ENCODE data around the gene RHOD.
A peak's percentile ranks its signal among the peaks of the same experiment; 100 is the strongest.

Gene RHOD

GRCh38 chr11:67099831-67100324, 43.2 kb downstream of the RHOD start:
- H2BK12ac ChIP-seq (ENCODE audit: low read length) = no peak overlapping the region
- H3K14ac ChIP-seq (ENCODE audit: low read length) = no peak overlapping the region
- no peak overlapping the region for H3K4ac ChIP-seq (ENCODE audit: low read length)
- H2AK5ac ChIP-seq (ENCODE audit: low read depth, low read length) = peak overlapping the region; percentile 46
- no peak overlapping the region for H3K4me2 ChIP-seq (ENCODE audit: insufficient read depth, low read length, poor library complexity, severe bottlenecking)
- H3K4me1 ChIP-seq (ENCODE audit: control insufficient read depth in 2 of 2, insufficient read depth in 1 of 2, low read depth in 1 of 2, low read length in 2 of 2) = peaks cover 0 to 3% of the 10 kb centered on the region in 2 donors
- H3K27ac ChIP-seq (replicated peaks; ENCODE audit: low read length) = no peak overlapping the region
- no peak overlapping the region for H4K91ac ChIP-seq (ENCODE audit: low read depth, low read length, poor library complexity)
- no peak for DNase-seq (ENCODE audit: low spot score)
- no peak overlapping the region for H2BK5ac ChIP-seq (ENCODE audit: low read length)
- no peak overlapping the region for H3K23ac ChIP-seq (ENCODE audit: low read depth, low read length, poor library complexity)
- H3K4me3 ChIP-seq (ENCODE audit: low read length in 2 of 2) = peak overlapping the region in 1 of 2 donors; percentile 47
- H2BK15ac ChIP-seq (ENCODE audit: low read length) = no peak overlapping the region
- H2BK120ac ChIP-seq (ENCODE audit: low read depth, low read length) = no peak overlapping the region
- H4K8ac ChIP-seq (ENCODE audit: low read depth, low read length) = no peak overlapping the region
- H3K9ac ChIP-seq (ENCODE audit: low read depth, low read length, poor library complexity) = peak overlapping the region; percentile 30
- no peaks in the 10 kb centered on the region for H3K79me1 ChIP-seq (ENCODE audit: low read depth, low read length)
- H3K9me3 ChIP-seq (replicated peaks in 1 of 2; ENCODE audit: control insufficient read depth in 2 of 2, insufficient read depth in 1 of 2, low read depth in 1 of 2, low read length in 2 of 2) = peaks cover 0 to 3% of the 10 kb centered on the region in 2 donors
- H3K36me3 ChIP-seq (replicated peaks in 1 of 2; ENCODE audit: control insufficient read depth in 2 of 2, insufficient read depth in 2 of 2, low read length in 2 of 2) = peaks cover 0 to 2% of the 10 kb centered on the region in 2 donors
- peaks cover 0 to 3% (median 0%) of the 10 kb centered on the region in 3 experiments for H3K27me3 ChIP-seq (ENCODE audit: control insufficient read depth in 3 of 3, insufficient read depth in 3 of 3, low read depth in 1 of 3, low read length in 3 of 3)
- H2AFZ ChIP-seq (ENCODE audit: low read length) = peak overlapping the region; percentile 71
- WGBS, 2 donors (ENCODE audit: extremely low coverage in 2 of 2, insufficient read length in 2 of 2, insufficient replicate concordance in 1 of 2) = no CpG with 5 or more reads among the region's 6 CpGs
- peak overlapping the region; percentile 17 for H3K18ac ChIP-seq (ENCODE audit: low read length)

- Histone ChIP-seq H3K27ac (replicated peaks; ENCODE audit: low read length) (no peak overlapping the region), H3K14ac (ENCODE audit: low read length) (no peak overlapping the region), H3K23ac (ENCODE audit: low read depth, low read length, poor library complexity) (no peak overlapping the region), H2AFZ (ENCODE audit: low read length) (no peak overlapping the region), H3K79me1 (ENCODE audit: low read depth, low read length) (no peaks in the 10 kb centered on the region), H2BK12ac (ENCODE audit: low read length) (no peak overlapping the region), H2AK5ac (ENCODE audit: low read depth, low read length) (no peak overlapping the region), H3K4me1 (ENCODE audit: control insufficient read depth in 2 of 2, insufficient read depth in 1 of 2, low read depth in 1 of 2, low read length in 2 of 2) (no peaks in the 10 kb centered on the region), H3K4me2 (ENCODE audit: insufficient read depth, low read length, poor library complexity, severe bottlenecking) (no peak overlapping the region), H3K9me3 (replicated peaks in 1 of 2; ENCODE audit: control insufficient read depth in 2 of 2, insufficient read depth in 1 of 2, low read depth in 1 of 2, low read length in 2 of 2) (no peaks in the 10 kb centered on the region), H2BK5ac (ENCODE audit: low read length) (no peak overlapping the region), H4K91ac (ENCODE audit: low read depth, low read length, poor library complexity) (no peak overlapping the region), H3K18ac (ENCODE audit: low read length) (no peak overlapping the region), H4K8ac (ENCODE audit: low read depth, low read length) (no peak overlapping the region), H3K9ac (ENCODE audit: low read depth, low read length, poor library complexity) (no peak overlapping the region), H3K4ac (ENCODE audit: low read length) (no peak overlapping the region), H2BK120ac (ENCODE audit: low read depth, low read length) (no peak overlapping the region), H3K27me3 (ENCODE audit: control insufficient read depth in 3 of 3, insufficient read depth in 3 of 3, low read depth in 1 of 3, low read length in 3 of 3) (peaks cover 0 to 3% (median 0%) of the 10 kb centered on the region in 3 experiments), H3K36me3 (replicated peaks in 1 of 2; ENCODE audit: control insufficient read depth in 2 of 2, insufficient read depth in 2 of 2, low read length in 2 of 2) (no peaks in the 10 kb centered on the region), H3K4me3 (ENCODE audit: low read length in 2 of 2) (no peak overlapping the region), H2BK15ac (ENCODE audit: low read length) (no peak overlapping the region)
- WGBS, 2 donors (ENCODE audit: extremely low coverage in 2 of 2, insufficient read length in 2 of 2, insufficient replicate concordance in 1 of 2) = no CpG with 5 or more reads among the region's 8 CpGs
- DNase-seq (ENCODE audit: low spot score) = no peak
Observed at GRCh38 chr11:67102664-67103063, 46.0 kb downstream of the RHOD start.

GRCh38 chr11:67105964-67106363, 49.3 kb downstream of the RHOD start:
- H2BK5ac ChIP-seq (ENCODE audit: low read length) = no peak overlapping the region
- no peaks in the 10 kb centered on the region for H3K36me3 ChIP-seq (replicated peaks in 1 of 2; ENCODE audit: control insufficient read depth in 2 of 2, insufficient read depth in 2 of 2, low read length in 2 of 2)
- H4K8ac ChIP-seq (ENCODE audit: low read depth, low read length) = no peak overlapping the region
- no peak overlapping the region for H3K23ac ChIP-seq (ENCODE audit: low read depth, low read length, poor library complexity)
- H2BK15ac ChIP-seq (ENCODE audit: low read length) = no peak overlapping the region
- no peaks in the 10 kb centered on the region for H3K4me1 ChIP-seq (ENCODE audit: control insufficient read depth in 2 of 2, insufficient read depth in 1 of 2, low read depth in 1 of 2, low read length in 2 of 2)
- no peak overlapping the region for H2AK5ac ChIP-seq (ENCODE audit: low read depth, low read length)
- H3K9ac ChIP-seq (ENCODE audit: low read depth, low read length, poor library complexity) = no peak overlapping the region
- H3K4me3 ChIP-seq (ENCODE audit: low read length in 2 of 2) = no peak overlapping the region
- no peak overlapping the region for H3K18ac ChIP-seq (ENCODE audit: low read length)
- H3K4ac ChIP-seq (ENCODE audit: low read length) = no peak overlapping the region
- no peak overlapping the region for H3K27ac ChIP-seq (replicated peaks; ENCODE audit: low read length)
- no peak overlapping the region for H3K14ac ChIP-seq (ENCODE audit: low read length)
- H2BK120ac ChIP-seq (ENCODE audit: low read depth, low read length) = no peak overlapping the region
- H4K91ac ChIP-seq (ENCODE audit: low read depth, low read length, poor library complexity) = no peak overlapping the region
- no peak for DNase-seq (ENCODE audit: low spot score)
- no peaks in the 10 kb centered on the region for H3K79me1 ChIP-seq (ENCODE audit: low read depth, low read length)
- no peak overlapping the region for H2AFZ ChIP-seq (ENCODE audit: low read length)
- H3K9me3 ChIP-seq (replicated peaks in 1 of 2; ENCODE audit: control insufficient read depth in 2 of 2, insufficient read depth in 1 of 2, low read depth in 1 of 2, low read length in 2 of 2) = no peaks in the 10 kb centered on the region
- peaks cover 0 to 1% (median 0%) of the 10 kb centered on the region in 3 experiments for H3K27me3 ChIP-seq (ENCODE audit: control insufficient read depth in 3 of 3, insufficient read depth in 3 of 3, low read depth in 1 of 3, low read length in 3 of 3)
- H3K4me2 ChIP-seq (ENCODE audit: insufficient read depth, low read length, poor library complexity, severe bottlenecking) = no peak overlapping the region
- no CpG with 5 or more reads among the region's 2 CpGs for WGBS, 2 donors (ENCODE audit: extremely low coverage in 2 of 2, insufficient read length in 2 of 2, insufficient replicate concordance in 1 of 2)
- no peak overlapping the region for H2BK12ac ChIP-seq (ENCODE audit: low read length)

- Histone ChIP-seq H4K91ac (ENCODE audit: low read depth, low read length, poor library complexity) (no peak overlapping the region), H3K4me1 (ENCODE audit: control insufficient read depth in 2 of 2, insufficient read depth in 1 of 2, low read depth in 1 of 2, low read length in 2 of 2) (peaks cover 0 to 2% of the 10 kb centered on the region in 2 donors), H3K9ac (ENCODE audit: low read depth, low read length, poor library complexity) (no peak overlapping the region), H3K14ac (ENCODE audit: low read length) (no peak overlapping the region), H3K4me3 (ENCODE audit: low read length in 2 of 2) (no peak overlapping the region), H2BK5ac (ENCODE audit: low read length) (no peak overlapping the region), H3K27me3 (ENCODE audit: control insufficient read depth in 3 of 3, insufficient read depth in 3 of 3, low read depth in 1 of 3, low read length in 3 of 3) (peaks cover 0 to 12% (median 0%) of the 10 kb centered on the region in 3 experiments), H3K79me1 (ENCODE audit: low read depth, low read length) (no peaks in the 10 kb centered on the region), H3K4me2 (ENCODE audit: insufficient read depth, low read length, poor library complexity, severe bottlenecking) (no peak overlapping the region), H3K4ac (ENCODE audit: low read length) (no peak overlapping the region), H2AFZ (ENCODE audit: low read length) (no peak overlapping the region), H2AK5ac (ENCODE audit: low read depth, low read length) (no peak overlapping the region), H2BK15ac (ENCODE audit: low read length) (no peak overlapping the region), H2BK12ac (ENCODE audit: low read length) (no peak overlapping the region), H3K27ac (replicated peaks; ENCODE audit: low read length) (no peak overlapping the region), H3K23ac (ENCODE audit: low read depth, low read length, poor library complexity) (no peak overlapping the region), H2BK120ac (ENCODE audit: low read depth, low read length) (no peak overlapping the region), H3K36me3 (replicated peaks in 1 of 2; ENCODE audit: control insufficient read depth in 2 of 2, insufficient read depth in 2 of 2, low read length in 2 of 2) (no peaks in the 10 kb centered on the region), H3K18ac (ENCODE audit: low read length) (no peak overlapping the region), H4K8ac (ENCODE audit: low read depth, low read length) (no peak overlapping the region), H3K9me3 (replicated peaks in 1 of 2; ENCODE audit: control insufficient read depth in 2 of 2, insufficient read depth in 1 of 2, low read depth in 1 of 2, low read length in 2 of 2) (no peaks in the 10 kb centered on the region)
- DNase-seq (ENCODE audit: low spot score) = no peak
- WGBS, 2 donors (ENCODE audit: extremely low coverage in 2 of 2, insufficient read length in 2 of 2, insufficient replicate concordance in 1 of 2) = no CpG with 5 or more reads among the region's 1 CpG
Observed at GRCh38 chr11:67111261-67111660, 54.6 kb downstream of the RHOD start.
